ENCODE data around the gene MAPK12.
"Not testable (repeated sequence)": the region's sequence is repeated elsewhere in the genome, so short reads cannot be mapped to it uniquely, and the experiment has no call there.

The MAPK12 gene

DNA sequence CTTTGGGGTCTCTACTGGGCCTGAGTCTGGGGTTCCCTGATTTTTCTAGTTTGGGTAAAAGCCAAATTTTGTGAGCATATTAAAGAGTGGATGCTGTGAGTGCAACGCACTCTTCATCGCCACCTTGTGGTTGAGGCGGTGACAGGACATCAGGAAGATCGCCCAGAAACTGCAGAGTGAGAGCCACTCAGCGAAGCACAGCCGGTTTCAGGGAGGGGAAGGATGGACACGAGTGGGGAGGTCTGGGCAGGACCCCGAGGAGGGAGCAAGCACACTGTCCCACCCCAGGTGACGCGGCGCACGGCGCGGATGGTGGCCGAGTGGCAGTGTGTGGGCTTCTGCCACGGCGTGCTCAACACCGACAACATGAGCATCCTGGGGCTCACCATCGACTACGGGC, 51.6 kb downstream of the MAPK12 start:
- DNase-seq, result no peak

DNA sequence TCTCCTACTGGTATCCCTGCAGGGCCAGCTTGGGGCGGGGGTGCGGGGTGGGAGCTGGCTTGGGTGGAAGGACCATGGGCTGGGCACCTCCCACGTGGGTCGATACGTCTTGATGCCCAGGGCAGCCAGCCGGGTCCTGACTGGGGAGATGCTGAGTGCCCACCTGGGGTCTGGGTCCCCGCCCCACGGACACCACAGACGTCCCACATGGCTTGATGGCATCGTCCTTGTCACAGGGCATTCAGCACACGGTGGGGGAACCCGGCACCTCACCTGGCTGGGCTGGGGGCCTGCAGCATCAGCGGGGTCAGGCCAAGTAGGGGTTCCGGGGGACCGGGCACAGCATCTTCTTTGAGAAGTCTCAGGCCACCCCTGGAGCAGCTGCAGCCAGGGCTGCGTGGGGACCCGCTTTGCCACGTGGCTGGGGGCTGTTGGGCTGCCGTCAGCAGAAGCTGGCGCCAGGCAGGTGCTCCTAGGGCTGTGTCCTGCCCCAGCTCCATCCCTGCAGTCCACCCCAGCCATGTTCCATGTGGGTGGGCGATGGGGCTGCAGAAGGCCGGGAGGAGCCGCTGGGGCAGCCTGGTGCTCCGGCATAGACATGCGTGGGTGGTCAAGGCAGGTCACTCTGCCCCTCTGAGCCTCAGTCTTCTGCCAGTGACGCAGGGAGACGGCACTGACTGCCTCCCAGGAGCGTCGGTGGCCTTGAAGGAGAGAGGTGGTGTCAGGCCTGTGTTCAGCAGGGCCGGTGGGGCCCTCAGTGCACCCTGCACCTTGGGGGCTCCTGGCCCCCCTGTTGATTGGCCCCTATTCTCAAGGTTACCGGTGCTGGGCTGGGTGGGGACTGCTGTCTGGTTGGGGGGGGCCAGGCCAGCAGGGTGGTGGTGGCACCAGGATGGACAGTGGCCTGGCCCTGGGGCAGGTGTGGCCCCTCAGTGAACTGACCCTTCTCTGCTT, 52.3 kb downstream of the MAPK12 start:
- DNase-seq, result no peak

DNA sequence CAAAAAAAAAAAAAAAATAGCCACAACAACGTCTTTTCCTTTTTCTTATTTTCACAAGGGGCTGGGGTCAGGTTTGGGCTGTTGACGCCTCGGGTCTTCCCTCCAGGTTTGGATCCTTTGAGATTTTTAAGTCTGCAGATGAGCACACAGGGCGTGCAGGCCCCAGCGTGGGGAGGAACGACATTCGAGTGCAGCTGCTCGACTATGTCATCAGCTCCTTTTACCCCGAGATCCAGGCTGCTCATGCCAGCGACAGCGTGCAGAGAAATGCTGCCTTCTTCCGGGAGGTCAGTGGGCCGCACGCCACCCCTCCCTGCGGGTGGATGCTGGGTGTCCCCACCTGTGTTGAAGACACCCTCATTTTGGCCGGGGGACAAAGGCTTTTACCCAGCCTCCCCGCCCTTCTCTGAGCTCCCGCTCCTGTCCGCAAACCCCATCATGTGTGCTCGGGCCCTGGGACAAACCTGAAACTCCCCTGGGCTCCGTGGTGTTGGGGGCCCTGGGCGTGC, 53.0 kb downstream of the MAPK12 start:
- no peak for DNase-seq

DNA sequence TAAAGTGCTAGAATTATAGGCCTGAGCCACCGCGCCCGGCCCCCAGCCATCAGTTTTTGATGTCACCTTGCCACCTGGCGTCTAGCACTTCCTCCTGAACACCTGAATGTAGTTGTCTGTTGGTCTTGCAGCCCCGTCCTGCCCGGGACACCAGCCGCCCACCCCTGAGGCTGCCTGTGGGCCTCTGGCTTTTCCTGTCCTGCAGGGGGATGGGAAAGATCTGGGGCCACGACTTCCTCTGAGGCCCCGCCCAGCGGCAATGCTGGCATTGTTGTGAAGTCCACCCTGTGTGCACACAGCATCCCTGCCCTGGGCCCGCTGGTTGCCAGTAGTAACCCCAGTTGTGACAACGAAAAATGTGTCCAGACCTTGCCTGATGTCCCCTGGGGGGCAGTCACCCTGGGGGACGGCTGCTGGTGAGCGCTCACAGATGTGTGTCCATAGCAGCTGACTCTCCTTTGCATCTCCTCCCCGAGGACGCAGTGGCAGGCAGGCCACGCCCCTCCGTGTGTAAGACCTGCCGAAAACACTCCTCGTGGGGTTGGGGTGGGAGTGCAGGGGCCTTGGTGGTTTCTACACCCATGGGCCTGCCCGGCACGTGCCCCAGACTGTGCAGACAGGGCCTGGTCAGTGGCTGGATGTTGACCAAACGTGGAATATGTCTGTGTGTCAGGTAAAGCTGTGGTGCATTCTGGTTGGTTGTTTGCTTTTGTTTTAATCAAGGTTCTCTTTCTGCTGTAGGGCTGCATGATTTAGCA, 53.9 kb downstream of the MAPK12 start:
- no peak for DNase-seq

DNA sequence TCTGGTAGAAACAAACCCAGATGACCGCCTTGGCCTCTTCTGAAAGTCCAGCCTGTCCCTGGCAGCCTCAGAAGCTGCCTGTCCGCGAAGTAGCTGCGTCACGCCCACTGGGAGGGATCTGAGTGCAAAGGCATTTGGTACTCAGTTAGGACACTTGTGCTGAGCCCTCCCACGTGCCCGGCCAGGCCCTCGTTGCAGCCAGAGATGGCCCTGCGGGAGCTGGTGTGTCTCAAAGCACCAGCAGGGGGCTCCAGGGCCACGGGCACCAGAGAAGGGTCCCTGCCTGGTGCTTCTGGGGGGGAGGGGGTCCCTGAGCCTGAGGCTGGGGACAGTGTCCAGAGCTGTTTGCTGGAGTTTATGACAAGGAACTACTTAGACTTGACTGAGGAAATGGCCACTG, 54.9 kb downstream of the MAPK12 start:
- no peak for DNase-seq

DNA sequence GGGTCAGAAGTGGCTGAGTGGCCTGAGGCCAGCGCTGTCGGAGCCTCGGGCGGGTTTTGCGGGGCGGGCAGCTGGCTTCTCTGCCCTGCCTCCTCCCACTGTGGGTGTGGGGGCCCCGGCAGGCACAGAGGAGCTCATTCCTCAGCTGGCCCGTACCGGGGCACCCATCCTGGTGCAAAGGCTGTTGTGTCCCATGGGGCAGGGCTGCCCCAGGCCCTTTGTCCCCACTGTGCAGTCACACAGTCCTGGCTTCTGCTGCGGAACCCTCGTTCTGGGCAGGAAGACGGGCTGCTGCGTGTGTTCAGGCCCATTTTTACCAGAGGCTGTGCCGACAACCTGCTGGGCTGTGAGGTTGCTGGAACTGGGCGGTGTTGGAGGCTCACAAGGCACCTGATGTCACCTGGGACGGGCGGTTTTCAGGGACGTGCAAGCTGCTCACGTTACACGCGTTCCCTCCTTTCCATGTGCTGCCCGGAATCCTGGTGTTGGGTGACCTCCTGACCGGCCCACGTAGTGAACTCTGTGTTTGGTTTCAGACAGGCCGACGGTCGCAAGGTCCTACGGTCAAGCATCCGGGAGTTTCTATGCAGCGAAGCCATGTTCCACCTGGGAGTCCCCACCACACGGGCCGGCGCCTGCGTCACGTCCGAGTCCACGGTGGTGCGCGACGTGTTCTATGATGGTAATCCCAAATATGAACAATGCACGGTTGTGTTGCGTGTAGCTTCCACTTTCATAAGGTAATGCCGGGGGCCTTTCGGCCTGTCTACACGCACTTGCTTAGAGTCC, 55.5 kb downstream of the MAPK12 start:
- no peak for DNase-seq

DNA sequence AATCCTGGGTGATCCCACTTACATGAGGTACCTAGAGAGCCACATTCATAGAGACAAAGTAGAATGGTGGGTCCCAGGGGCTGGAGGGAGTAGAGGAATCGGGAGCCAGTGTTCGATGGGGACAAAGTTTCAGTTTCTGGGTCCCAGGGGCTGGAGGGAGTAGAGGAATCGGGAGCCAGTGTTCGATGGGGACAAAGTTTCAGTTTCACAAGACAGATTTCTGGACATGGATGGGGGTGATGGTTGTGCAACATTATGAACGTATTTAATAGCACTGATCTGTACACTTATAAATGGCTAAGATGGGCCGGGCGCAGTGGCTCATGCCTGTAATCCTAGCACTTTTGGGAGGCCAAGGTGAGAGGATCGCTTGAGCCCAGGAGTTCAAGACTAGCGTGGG, 56.5 kb downstream of the MAPK12 start:
- not testable (repeated sequence) for DNase-seq

DNA sequence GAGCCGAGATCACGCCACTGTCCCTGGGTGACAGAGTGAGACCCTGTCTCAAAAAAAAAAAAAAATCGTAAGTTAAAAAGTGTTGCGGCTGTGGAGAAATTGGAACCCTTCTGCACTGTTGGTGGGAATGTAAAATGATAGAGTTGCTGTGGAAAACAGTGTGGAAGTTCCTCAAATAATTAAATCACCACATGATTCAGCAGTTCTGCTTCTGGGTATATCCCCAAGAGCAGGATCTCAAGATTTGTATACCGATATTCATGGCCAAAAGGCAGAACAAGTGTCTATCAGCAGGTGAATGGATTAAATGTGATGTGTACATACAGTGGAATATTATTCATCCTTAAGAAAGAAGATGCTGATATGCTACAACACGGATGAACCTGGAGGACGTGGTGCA, 56.9 kb downstream of the MAPK12 start:
- DNase-seq, result no peak

DNA sequence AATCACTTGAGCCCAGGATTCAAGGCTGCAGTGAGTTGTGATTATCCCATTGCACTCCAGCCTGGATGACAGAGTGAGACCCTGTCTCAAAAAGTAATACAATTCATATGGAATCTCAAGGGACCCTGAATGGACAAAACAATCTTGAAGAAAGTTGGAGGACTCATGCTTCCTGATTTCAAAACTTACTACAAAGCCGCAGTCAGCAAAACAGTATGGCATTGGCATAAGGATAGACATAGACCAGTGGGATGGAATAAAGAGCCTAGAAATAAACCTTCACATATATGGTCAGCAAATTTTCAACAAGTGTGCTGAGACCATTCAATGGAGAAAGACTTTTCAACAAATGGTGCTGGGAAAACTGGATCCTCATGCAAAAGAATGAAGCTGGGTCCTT, 58.2 kb downstream of the MAPK12 start:
- no peak for DNase-seq

All from NCI-H1436 treated with DMSO at 0.1 percent for 48 hours (cell line).